Articular chondrocyte of knee joint (primary cell): ENCODE measurements around the gene MBTPS1. TPM values are rescaled to one million over a fixed set of nuclear protein-coding genes. Genes with fewer than 3 reads are reported as not detected.

Experiments used
- small RNA-seq: library from RNA; depleted of rRNA; stranded (forward); fragments of <200 nt; gene quantifications from one replicate; pipeline ENCODE3, GENCODE V24; 2012
- total RNA-seq: library from RNA; depleted of rRNA; stranded (reverse); fragments of >200 nt; gene quantifications from 2 replicates; pipeline ENCODE4 v1.2.3, GENCODE V29; 2012

MBTPS1 gene
- 96.6 and 112 TPM in 2 replicates for total RNA-seq

GRCh38 chr16:84116720-84117493 lies at the start of gene MBTPS1:
Gene MBTPS1, minus strand, starts transcription at chr16:84116942. Its CDS starts 15,159 bp downstream, at chr16:84101783.

DNA sequence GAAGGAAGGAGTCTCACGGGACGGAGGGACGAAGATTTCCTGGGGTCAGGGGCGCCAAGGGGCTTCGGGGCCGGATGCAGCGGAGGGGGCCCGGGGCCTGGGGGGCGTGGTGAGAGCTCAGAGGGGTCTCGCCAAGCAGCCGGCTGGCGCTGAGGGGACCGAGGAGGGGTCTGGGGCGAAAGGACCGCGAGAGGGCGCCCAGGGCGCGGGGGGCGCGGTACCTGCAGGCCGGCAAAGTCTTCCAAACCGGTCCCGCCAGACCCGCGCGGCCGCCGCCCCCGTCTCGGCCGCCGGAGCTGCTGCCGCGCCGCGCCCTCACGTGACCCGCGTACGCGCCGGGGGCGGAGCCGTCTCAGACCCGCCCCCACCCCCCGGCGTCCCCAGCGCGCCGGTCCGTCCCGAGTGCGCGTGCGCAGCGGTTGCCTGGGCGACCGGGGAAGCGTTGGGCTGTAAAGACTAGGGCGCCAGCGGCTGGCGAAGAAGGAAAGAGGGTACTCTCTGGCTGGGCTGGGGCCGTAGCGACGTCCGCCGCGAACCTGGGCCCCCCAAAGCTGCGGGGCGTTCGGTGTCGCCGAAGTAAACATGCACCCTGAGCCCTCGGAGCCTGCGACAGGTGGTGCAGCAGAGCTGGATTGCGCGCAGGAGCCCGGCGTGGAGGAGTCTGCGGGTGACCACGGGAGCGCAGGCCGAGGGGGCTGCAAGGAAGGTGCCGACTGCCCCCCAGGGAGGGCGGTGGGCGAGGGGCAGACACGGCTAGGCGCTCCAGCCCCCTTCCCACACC lies 28.3 kb upstream of the MBTPS1 start, which contains the start of the genes DNAAF1 and HSDL1:
Gene DNAAF1, plus strand, starts transcription at position 450 of the 781 bp plus-strand sequence. Its CDS starts 133 bp downstream, at position 583.
Gene HSDL1, minus strand, starts transcription at position 319 of the 781 bp plus-strand sequence. CDS start 13,856 bp downstream, outside the sequence.

GRCh38 chr16:84042308-84042878 lies 74.3 kb downstream of the MBTPS1 start, which contains the start of gene SLC38A8:
Gene SLC38A8, minus strand, starts transcription at chr16:84042795. Its CDS starts 638 bp downstream, at chr16:84042157.

Small RNA genes lying within 50 kb of the gene (small RNA-seq; reads per million reads assigned to genes)
- gene RNA5SP432: not detected

Other genes with a start within 250 kb of the MBTPS1 start
- 5.0 and 5.6 TPM in 2 replicates for gene MLYCD, start 217.8 kb downstream of the MBTPS1 start, total RNA-seq
- gene OSGIN1, start 163.7 kb downstream of the MBTPS1 start, total RNA-seq: 3.9 and 4.1 TPM in 2 replicates
- 0.13 TPM in 1 of 2 replicates, not detected in the other for gene NECAB2, start 148.7 kb downstream of the MBTPS1 start, total RNA-seq
- not detected in 2 replicates for gene SLC38A8, start 74.1 kb downstream of the MBTPS1 start, total RNA-seq
- 17.9 and 19.8 TPM in 2 replicates for gene HSDL1, start 28.2 kb upstream of the MBTPS1 start, total RNA-seq
- gene DNAAF1, start 28.4 kb upstream of the MBTPS1 start, total RNA-seq: 0.11 TPM in 1 of 2 replicates, not detected in the other
- 15.8 and 17.9 TPM in 2 replicates for gene TAF1C, start 70.1 kb upstream of the MBTPS1 start, total RNA-seq
- not detected in 2 replicates for gene ADAD2, start 74.2 kb upstream of the MBTPS1 start, total RNA-seq
- gene KCNG4, start 123.1 kb upstream of the MBTPS1 start, total RNA-seq: not detected in 2 replicates
- gene WFDC1, start 177.9 kb upstream of the MBTPS1 start, total RNA-seq: 0.43 and 0.52 TPM in 2 replicates